CD4-positive, CD25-positive, alpha-beta regulatory T cell (primary cell): Measurements from ENCODE around the gene PAPPA. TPM values are rescaled to one million over a fixed set of nuclear protein-coding genes. Genes with fewer than 3 reads are reported as not detected.
A peak's percentile ranks its signal among the peaks of the same experiment; 100 is the strongest.

Source experiments
- ATAC-seq, 2 donors: fragments of 150-1000 bp; cut with Tn5 transposase; one replicate each; pipeline ENCODE4 v1.10.0; 2021; ENCODE audit warnings: low read depth in 2 of 2, moderate number of reproducible peaks in 2 of 2, moderate library complexity in 1 of 2
- DNase-seq, 3 donors: peaks; one replicate each; pipeline versions ENCODE4 v3.0.0 to v3.0.0-alpha.2; 2012 to 2022; ENCODE audit warnings: mixed read lengths in 1 of 3
- H3K27ac ChIP-seq: one replicate; pipeline ENCODE4 v1.7.0; 2013; ENCODE audit warnings: mild to moderate bottlenecking, low read length; ENCODE audit not compliant: insufficient read depth, poor library complexity, severe bottlenecking
- H3K27me3 ChIP-seq: one replicate; pipeline ENCODE4 v1.7.0; 2013; ENCODE audit warnings: low read length; ENCODE audit not compliant: control insufficient read depth, insufficient read depth
- H3K36me3 ChIP-seq: one replicate; pipeline ENCODE4 v1.7.0; 2013; ENCODE audit warnings: mild to moderate bottlenecking, low read length, moderate library complexity; ENCODE audit not compliant: control insufficient read depth, insufficient read depth
- H3K4me1 ChIP-seq: 2 replicates; pipeline ENCODE4 v1.7.0; 2013; ENCODE audit warnings: mild to moderate bottlenecking, low read length; ENCODE audit not compliant: insufficient read depth, control insufficient read depth, poor library complexity, severe bottlenecking
- H3K4me3 ChIP-seq: one replicate; pipeline ENCODE4 v1.7.0; 2013; ENCODE audit warnings: low read depth, mild to moderate bottlenecking, low read length, moderate library complexity
- H3K9me3 ChIP-seq, 2 experiments: 1 replicate in 1 of 2; 2 replicates in 1 of 2; pipeline ENCODE4 v1.7.0; 2013; ENCODE audit warnings: low read length in 2 of 2, mild to moderate bottlenecking in 1 of 2, moderate library complexity in 1 of 2; ENCODE audit not compliant: control insufficient read depth in 2 of 2
- H3K27ac Mint-ChIP-seq, 3 donors: one replicate each; pipeline ENCODE4 v1.8.0; 2020 to 2022; ENCODE audit warnings: mild to moderate bottlenecking in 3 of 3, mixed read lengths in 3 of 3, moderate library complexity in 2 of 3
- H3K27me3 Mint-ChIP-seq: one replicate; pipeline ENCODE4 v1.8.0; 2022; ENCODE audit warnings: mild to moderate bottlenecking, mixed read lengths
- H3K36me3 Mint-ChIP-seq: one replicate; pipeline ENCODE4 v1.8.0; 2020; ENCODE audit warnings: mixed read lengths
- H3K4me1 Mint-ChIP-seq, 4 donors: one replicate each; pipeline ENCODE4 v1.8.0; 2020 to 2022; ENCODE audit warnings: mixed read lengths in 4 of 4, mild to moderate bottlenecking in 1 of 4
- H3K4me3 Mint-ChIP-seq, 4 donors: one replicate each; pipeline ENCODE4 v1.8.0; 2020 to 2022; ENCODE audit warnings: mild to moderate bottlenecking in 4 of 4, mixed read lengths in 4 of 4, moderate library complexity in 3 of 4
- H3K9me3 Mint-ChIP-seq, 7 donors: one replicate each; pipeline ENCODE4 v1.8.0; 2020 to 2022; ENCODE audit warnings: mixed read lengths in 7 of 7, mild to moderate bottlenecking in 3 of 7, moderate library complexity in 2 of 7
- polyA plus RNA-seq, 4 donors: library from polyadenylated mRNA; unstranded; fragments of 300-500 nt; fragmentation: Illumina TruSeq; gene quantifications; one replicate each; pipeline ENCODE4 v1.2.3, GENCODE V29; 2021
- total RNA-seq: library from RNA; stranded (reverse); gene quantifications from one replicate; pipeline ENCODE4 v1.2.3, GENCODE V29; 2022

Gene PAPPA
- 0.42 TPM for total RNA-seq
- under 1 TPM in 3 of 4 donors, not detected in 1; 0.01 to 0.15 (median 0.03) TPM for polyA plus RNA-seq

GRCh38 chr9:116153765-116154333, at the start of gene PAPPA:
TSS of gene PAPPA (plus strand) at chr9:116153791. CDS start at chr9:116154173, 382 bp downstream.
- H3K27me3 ChIP-seq: peaks cover 34% of the 10 kb centered on the region
- H3K27me3 Mint-ChIP-seq: peaks cover 58% of the 10 kb centered on the region
- no peak within 1 kb of the TSS for H3K27ac ChIP-seq
- DNase-seq: no peak
- ATAC-seq: no peak
- H3K4me3 Mint-ChIP-seq: peak within 1 kb of the TSS in 1 of 4 donors; percentile 21
- H3K9me3 Mint-ChIP-seq: peaks cover 0 to 4% (median 0%) of the 10 kb centered on the region in 7 donors
- H3K4me1 Mint-ChIP-seq: peaks cover 0 to 12% (median 1%) of the 10 kb centered on the region in 4 donors
- no peaks in the 10 kb centered on the region for H3K9me3 ChIP-seq
- H3K36me3 ChIP-seq: no peaks in the 10 kb centered on the region
- H3K36me3 Mint-ChIP-seq: no peaks in the 10 kb centered on the region
- no peak within 1 kb of the TSS for H3K4me3 ChIP-seq
- H3K4me1 ChIP-seq: no peaks in the 10 kb centered on the region
- no peak within 1 kb of the TSS for H3K27ac Mint-ChIP-seq

GRCh38 chr9:116103976-116104820, 49.4 kb upstream of the PAPPA start:
- no peaks in the 10 kb centered on the region for H3K4me1 ChIP-seq
- no peaks in the 10 kb centered on the region for H3K9me3 ChIP-seq
- Mint-ChIP-seq H3K27ac (no peak overlapping the region), H3K36me3 (no peaks in the 10 kb centered on the region), H3K4me1 (no peaks in the 10 kb centered on the region), H3K9me3 (peaks cover 0 to 13% (median 3%) of the 10 kb centered on the region in 7 donors), H3K4me3 (no peak overlapping the region), H3K27me3 (no peaks in the 10 kb centered on the region)
- H3K27me3 ChIP-seq: no peaks in the 10 kb centered on the region
- DNase-seq (no peak), ATAC-seq (no peak)
- no peak overlapping the region for H3K4me3 ChIP-seq
- H3K27ac ChIP-seq: no peak overlapping the region
- H3K36me3 ChIP-seq: no peaks in the 10 kb centered on the region

- Histone ChIP-seq H3K9me3 (no peaks in the 10 kb centered on the region), H3K36me3 (no peaks in the 10 kb centered on the region), H3K4me3 (no peak overlapping the region), H3K27ac (no peak overlapping the region), H3K4me1 (no peaks in the 10 kb centered on the region), H3K27me3 (no peaks in the 10 kb centered on the region)
- Mint-ChIP-seq H3K4me1 (no peaks in the 10 kb centered on the region), H3K27ac (no peak overlapping the region), H3K36me3 (no peaks in the 10 kb centered on the region), H3K27me3 (no peaks in the 10 kb centered on the region), H3K9me3 (peaks cover 0 to 7% (median 1%) of the 10 kb centered on the region in 7 donors), H3K4me3 (no peak overlapping the region)
- DNase-seq (no peak), ATAC-seq (no peak)
These were observed 41.4 kb upstream of the PAPPA start for GRCh38 chr9:116112236-116112635.

GRCh38 chr9:116115761-116116353, 37.7 kb upstream of the PAPPA start:
- Histone ChIP-seq H3K27me3 (no peaks in the 10 kb centered on the region), H3K4me1 (no peaks in the 10 kb centered on the region), H3K4me3 (no peak overlapping the region), H3K9me3 (no peaks in the 10 kb centered on the region), H3K27ac (no peak overlapping the region), H3K36me3 (no peaks in the 10 kb centered on the region)
- no peaks in the 10 kb centered on the region for H3K36me3 Mint-ChIP-seq
- no peak overlapping the region for H3K4me3 Mint-ChIP-seq
- H3K27ac Mint-ChIP-seq: no peak overlapping the region
- H3K27me3 Mint-ChIP-seq: no peaks in the 10 kb centered on the region
- H3K9me3 Mint-ChIP-seq: peaks cover 1 to 24% (median 4%) of the 10 kb centered on the region in 7 donors
- DNase-seq (no peak), ATAC-seq (no peak)
- no peaks in the 10 kb centered on the region for H3K4me1 Mint-ChIP-seq

- no peaks in the 10 kb centered on the region for H3K4me1 ChIP-seq
- DNase-seq (no peak), ATAC-seq (no peak)
- no peaks in the 10 kb centered on the region for H3K4me1 Mint-ChIP-seq
- H3K27ac ChIP-seq: no peak overlapping the region
- no peaks in the 10 kb centered on the region for H3K27me3 ChIP-seq
- H3K27ac Mint-ChIP-seq: no peak overlapping the region
- no peaks in the 10 kb centered on the region for H3K36me3 ChIP-seq
- H3K9me3 ChIP-seq: no peaks in the 10 kb centered on the region
- H3K4me3 Mint-ChIP-seq: no peak overlapping the region
- peaks cover 1 to 30% (median 4%) of the 10 kb centered on the region in 7 donors for H3K9me3 Mint-ChIP-seq
- H3K27me3 Mint-ChIP-seq: no peaks in the 10 kb centered on the region
- H3K36me3 Mint-ChIP-seq: no peaks in the 10 kb centered on the region
- H3K4me3 ChIP-seq: no peak overlapping the region
These were observed 37.2 kb upstream of the PAPPA start for GRCh38 chr9:116116393-116116792.

GRCh38 chr9:116123171-116123570, 30.4 kb upstream of the PAPPA start:
- DNase-seq (no peak), ATAC-seq (no peak)
- Histone ChIP-seq H3K27me3 (no peaks in the 10 kb centered on the region), H3K36me3 (no peaks in the 10 kb centered on the region), H3K27ac (no peak overlapping the region), H3K4me3 (no peak overlapping the region), H3K4me1 (no peaks in the 10 kb centered on the region), H3K9me3 (no peaks in the 10 kb centered on the region)
- Mint-ChIP-seq H3K27ac (no peak overlapping the region), H3K27me3 (no peaks in the 10 kb centered on the region), H3K9me3 (peaks cover 2 to 25% (median 6%) of the 10 kb centered on the region in 7 donors), H3K4me3 (no peak overlapping the region), H3K36me3 (no peaks in the 10 kb centered on the region), H3K4me1 (no peaks in the 10 kb centered on the region)

GRCh38 chr9:116124472-116125040, 29.0 kb upstream of the PAPPA start:
- no peaks in the 10 kb centered on the region for H3K4me1 ChIP-seq
- H3K36me3 ChIP-seq: no peaks in the 10 kb centered on the region
- Mint-ChIP-seq H3K9me3 (peaks cover 0 to 19% (median 5%) of the 10 kb centered on the region in 7 donors), H3K27ac (no peak overlapping the region), H3K4me3 (no peak overlapping the region), H3K4me1 (no peaks in the 10 kb centered on the region), H3K36me3 (no peaks in the 10 kb centered on the region), H3K27me3 (no peaks in the 10 kb centered on the region)
- no peaks in the 10 kb centered on the region for H3K27me3 ChIP-seq
- no peak for DNase-seq
- no peaks in the 10 kb centered on the region for H3K9me3 ChIP-seq
- ATAC-seq: no peak
- no peak overlapping the region for H3K27ac ChIP-seq
- no peak overlapping the region for H3K4me3 ChIP-seq
